Epithelial cell of proximal tubule (primary cell): Measurements from ENCODE around the gene RHBDL1. TPM values are rescaled to one million over a fixed set of nuclear protein-coding genes. Genes with fewer than 3 reads are reported as not detected.
A peak's percentile ranks its signal among the peaks of the same experiment; 100 is the strongest.

Experiments
- DNase-seq: peaks from one replicate; pipeline ENCODE4 v3.0.0-alpha.2; 2011; ENCODE audit warnings: low read depth
- H3K4me3 ChIP-seq: 2 replicates; pipeline ENCODE4 v1.5.1; 2011; ENCODE audit warnings: low read depth, mild to moderate bottlenecking, low read length
- total RNA-seq: library from RNA; depleted of rRNA; stranded (reverse); fragments of >200 nt; gene quantifications from 2 replicates; pipeline ENCODE4 v1.2.3, GENCODE V29; 2015
- TF ChIP-seq, protein P1 (sequence below): conservative IDR thresholded peaks from 2 replicates; pipeline ENCODE4 v1.5.1; 2012; ENCODE audit warnings: low read depth, mild to moderate bottlenecking, low read length

RHBDL1 gene
- total RNA-seq, 1 donor from 2014 or later, result 1.2 TPM

DNA sequence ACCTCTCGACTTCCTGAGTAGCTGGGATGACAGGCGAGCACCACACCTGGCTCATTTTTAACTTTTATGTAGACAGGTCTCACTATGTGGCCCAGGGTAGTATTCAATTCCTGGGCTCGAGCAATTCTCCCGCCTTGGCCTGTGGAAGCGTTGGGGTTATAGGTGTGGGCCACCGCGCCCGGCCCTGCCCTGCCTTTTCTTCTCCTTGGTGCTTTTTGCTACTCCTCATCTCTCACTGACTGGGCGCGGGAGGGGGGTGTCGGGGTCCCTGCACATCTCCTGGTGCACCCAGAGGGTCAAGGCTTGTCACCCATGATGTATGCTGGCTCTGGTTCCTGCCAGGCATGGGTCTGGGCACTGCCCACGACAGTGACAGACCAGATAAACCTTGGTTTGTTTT is 30.9 kb upstream of the RHBDL1 start:
- H3K4me3 ChIP-seq, result no peak overlapping the region
- no peak for DNase-seq
- TF ChIP-seq, protein P1, sequence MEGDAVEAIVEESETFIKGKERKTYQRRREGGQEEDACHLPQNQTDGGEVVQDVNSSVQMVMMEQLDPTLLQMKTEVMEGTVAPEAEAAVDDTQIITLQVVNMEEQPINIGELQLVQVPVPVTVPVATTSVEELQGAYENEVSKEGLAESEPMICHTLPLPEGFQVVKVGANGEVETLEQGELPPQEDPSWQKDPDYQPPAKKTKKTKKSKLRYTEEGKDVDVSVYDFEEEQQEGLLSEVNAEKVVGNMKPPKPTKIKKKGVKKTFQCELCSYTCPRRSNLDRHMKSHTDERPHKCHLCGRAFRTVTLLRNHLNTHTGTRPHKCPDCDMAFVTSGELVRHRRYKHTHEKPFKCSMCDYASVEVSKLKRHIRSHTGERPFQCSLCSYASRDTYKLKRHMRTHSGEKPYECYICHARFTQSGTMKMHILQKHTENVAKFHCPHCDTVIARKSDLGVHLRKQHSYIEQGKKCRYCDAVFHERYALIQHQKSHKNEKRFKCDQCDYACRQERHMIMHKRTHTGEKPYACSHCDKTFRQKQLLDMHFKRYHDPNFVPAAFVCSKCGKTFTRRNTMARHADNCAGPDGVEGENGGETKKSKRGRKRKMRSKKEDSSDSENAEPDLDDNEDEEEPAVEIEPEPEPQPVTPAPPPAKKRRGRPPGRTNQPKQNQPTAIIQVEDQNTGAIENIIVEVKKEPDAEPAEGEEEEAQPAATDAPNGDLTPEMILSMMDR, result no peak

DNA sequence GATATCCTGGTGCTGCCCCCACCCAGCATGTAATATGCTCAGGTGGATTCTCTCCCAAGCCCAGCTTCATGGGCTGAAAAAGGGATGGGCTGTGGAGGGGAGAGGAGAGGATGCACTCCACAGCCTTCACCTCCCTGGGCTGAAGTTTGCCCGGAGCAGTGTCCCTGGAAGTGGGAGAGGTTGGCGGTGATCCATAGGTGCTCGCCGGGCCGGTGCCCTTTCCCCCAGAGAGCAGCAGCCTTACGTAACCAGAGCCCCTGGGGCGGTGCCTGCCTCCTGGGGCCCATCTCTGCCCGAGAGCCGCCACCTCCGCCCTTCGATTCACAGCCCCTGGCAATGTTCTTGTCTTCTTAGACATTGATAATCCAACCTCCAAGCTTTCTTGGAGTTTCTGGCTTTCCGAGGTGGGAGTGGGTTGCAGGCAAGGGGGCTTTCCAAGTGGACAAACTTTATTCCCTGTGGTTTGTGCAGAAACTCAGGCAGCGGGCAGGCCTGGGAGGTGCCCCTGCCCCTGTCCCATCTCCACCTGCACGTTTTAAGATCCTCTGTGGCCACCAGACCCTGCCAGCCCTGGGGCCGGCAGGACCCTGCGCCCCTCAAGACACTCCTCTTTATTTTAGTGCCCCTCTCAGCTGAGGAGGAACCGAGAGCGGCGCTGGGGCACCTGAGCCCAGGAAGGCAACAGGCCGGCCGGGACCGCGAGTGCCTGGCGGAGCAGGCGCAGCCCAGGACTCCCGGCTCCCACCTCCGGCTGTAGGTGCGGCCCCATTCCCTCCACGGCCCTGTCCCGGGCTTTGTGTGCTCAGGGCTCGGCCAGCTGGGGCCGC is 29.4 kb upstream of the RHBDL1 start:
- H3K4me3 ChIP-seq, result no peak overlapping the region
- no peak for DNase-seq
- TF ChIP-seq, protein P1, result no peak

DNA sequence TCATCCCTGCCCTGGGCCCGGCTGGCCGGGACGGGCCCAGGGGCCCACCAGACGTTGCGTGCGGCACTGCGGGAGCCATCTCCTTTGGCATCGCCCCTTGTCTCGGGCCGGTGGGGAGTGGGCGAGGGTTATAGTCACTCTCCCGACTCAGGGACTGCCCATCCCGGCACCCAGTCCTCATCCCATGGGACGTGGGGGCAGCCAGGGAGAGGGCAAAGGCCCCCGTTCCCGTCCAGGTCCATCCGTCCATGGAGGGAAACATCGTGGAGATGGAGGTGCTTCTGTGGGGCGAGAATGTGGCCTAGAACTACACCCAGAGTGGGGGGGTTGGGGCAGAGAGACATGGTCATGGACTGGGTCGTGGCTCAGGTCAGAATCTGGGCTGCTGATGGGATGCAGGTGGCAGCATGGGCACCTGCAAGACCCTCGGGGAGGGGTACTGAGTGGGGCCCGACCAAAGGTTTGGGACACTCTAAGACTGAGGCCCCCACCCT is 28.7 kb upstream of the RHBDL1 start:
- DNase-seq, result no peak
- TF ChIP-seq, protein P1, result no peak
- H3K4me3 ChIP-seq, result no peak overlapping the region

DNA sequence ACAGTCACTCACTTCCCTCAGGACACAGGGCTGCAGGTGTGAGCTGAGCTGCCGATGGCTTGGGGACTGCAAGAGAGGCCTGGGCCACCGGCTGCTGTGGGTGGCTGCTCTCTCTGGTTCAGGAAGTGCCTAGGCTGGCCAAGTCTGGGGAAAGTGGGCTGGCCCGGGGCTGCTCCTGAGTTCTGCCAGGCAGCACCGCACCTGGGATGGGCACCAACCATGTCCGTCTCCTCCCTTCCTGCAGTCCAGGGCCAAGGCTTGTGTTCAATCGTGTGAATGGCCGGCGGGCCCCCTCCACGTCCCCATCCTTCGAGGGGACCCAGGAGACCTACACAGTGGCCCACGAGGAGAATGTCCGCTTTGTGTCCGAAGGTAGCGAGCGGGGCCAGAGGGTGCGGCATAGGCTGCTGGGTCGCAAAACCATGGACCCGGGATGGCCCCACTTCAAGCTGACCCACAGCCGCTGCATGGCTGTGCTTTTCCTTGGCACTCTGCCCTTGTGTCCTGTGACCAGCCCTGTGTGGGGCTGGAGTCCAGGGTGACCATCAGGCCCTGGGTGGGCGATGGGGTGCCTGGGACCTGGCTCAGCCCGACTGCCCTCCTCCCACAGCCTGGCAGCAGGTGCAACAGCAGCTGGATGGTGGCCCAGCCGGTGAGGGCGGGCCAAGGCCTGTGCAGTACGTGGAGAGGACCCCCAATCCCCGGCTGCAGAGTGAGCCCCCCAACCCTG is 28.1 kb upstream of the RHBDL1 start:
- TF ChIP-seq, protein P1, result no peak
- no peak for DNase-seq
- peak overlapping the region; percentile 70 for H3K4me3 ChIP-seq

DNA sequence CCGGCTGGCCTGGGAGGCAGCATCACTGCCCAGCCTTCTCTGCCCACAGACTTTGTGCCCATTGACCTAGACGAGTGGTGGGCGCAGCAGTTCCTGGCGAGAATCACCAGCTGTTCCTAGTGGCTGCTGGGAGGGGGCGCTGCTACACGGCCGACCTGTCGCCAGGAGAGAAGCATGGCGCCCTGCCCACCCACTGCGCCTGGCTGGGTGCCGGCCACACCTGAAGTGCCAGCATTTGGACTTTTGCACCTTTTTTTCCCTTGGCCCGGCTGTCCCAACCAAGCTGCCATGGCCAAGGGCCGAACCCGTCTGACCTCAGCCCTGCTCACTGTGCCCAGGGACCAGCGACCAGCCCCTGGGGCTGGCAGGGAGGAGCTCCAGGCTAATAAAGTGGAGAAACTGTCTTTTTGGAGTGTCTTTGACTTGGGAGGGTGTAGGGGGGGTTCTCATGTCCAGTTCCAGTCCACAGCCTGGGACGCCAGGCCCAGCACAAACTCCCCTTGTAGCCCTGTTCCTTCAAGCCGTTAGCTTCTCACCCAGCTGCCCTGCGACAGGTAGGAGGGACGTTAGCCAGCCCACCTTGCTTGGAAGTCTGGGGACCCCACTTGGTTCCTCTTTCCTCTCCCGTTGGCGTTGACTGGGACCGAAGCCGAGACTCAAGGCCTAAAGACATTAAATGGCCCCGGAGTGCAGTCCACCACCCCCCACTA is 27.2 kb upstream of the RHBDL1 start:
- TF ChIP-seq, protein P1, result peak; percentile 55
- no peak for DNase-seq

DNA sequence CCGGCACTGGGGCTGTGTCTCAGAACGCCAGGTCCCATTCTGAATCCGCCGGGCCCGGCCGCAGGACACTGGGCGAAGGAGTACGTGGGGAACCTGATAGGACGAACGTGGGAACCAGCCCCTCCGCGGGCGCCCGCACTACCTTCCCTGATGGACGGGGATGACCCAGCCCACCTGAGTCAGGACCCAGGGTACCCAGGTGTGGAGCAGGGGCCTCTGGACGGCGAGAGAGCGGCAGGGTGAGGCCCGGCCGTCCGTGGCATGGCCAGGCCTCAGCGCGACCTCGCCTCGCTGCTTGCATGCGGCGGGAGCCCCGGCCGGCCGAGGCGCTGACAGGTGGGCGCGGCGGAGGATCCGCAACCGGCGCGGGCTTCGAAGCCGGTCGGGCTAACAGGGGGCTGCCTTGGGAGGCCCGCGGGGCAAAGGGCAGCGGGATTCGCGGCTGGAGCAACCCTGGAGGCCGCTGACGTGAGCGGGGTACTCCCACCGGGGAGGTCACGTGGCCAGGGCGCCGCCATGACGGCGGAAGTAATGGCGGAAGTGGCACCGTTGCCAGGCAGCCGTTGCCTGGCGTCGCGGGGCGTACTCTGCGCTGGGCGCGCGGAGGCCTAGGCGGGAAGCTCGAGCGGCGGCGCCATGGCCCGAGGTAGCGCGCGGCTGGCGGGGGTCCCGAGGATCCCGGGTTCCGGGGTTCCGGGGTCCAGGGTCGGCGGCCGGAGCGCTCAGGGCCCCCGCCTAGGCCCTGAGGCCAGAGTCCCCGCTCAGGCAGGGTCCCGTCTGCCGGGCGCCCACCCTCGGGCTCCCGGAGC is 26.5 kb upstream of the RHBDL1 start, which contains the start of gene WDR90:
WDR90 (plus strand) TSS at position 585 of the 809 bp plus-strand sequence; CDS start at position 637, 52 bp downstream.
- H3K4me3 ChIP-seq, result peak within 1 kb of the TSS; percentile 70
- TF ChIP-seq, protein P1, result no peak

More for the DNA sequence above, 27.2 kb upstream of the RHBDL1 start:
- peak overlapping the region; percentile 70 for H3K4me3 ChIP-seq

More for the DNA sequence above, 26.5 kb upstream of the RHBDL1 start, which contains the start of gene WDR90:
- DNase-seq, result no peak
